HUES6 (cell line): ENCODE results near the gene SLC51B.
"Not testable (repeated sequence)": the region's sequence is repeated elsewhere in the genome, so short reads cannot be mapped to it uniquely, and the experiment has no call there.

Experiments used
- H3K27ac ChIP-seq: 2 replicates; pipeline ENCODE4 v1.7.0; 2013; ENCODE audit warnings: low read depth, mild to moderate bottlenecking, low read length, inconsistent platforms
- H3K27me3 ChIP-seq: 2 replicates; pipeline ENCODE4 v1.6.1; 2013; ENCODE audit warnings: low read length; ENCODE audit not compliant: control insufficient read depth, insufficient read depth
- H3K36me3 ChIP-seq: 2 replicates; pipeline ENCODE4 v1.6.1; 2013; ENCODE audit warnings: low read length; ENCODE audit not compliant: control insufficient read depth, insufficient read depth
- H3K4me1 ChIP-seq: 2 replicates; pipeline ENCODE4 v1.6.1; 2013; ENCODE audit warnings: low read length; ENCODE audit not compliant: control insufficient read depth, insufficient read depth
- H3K4me3 ChIP-seq: 2 replicates; pipeline ENCODE4 v1.5.1; 2013; ENCODE audit warnings: low read depth, low read length
- H3K9ac ChIP-seq: one replicate; pipeline ENCODE4 v1.6.1; 2013; ENCODE audit warnings: mild to moderate bottlenecking, low read length
- H3K9me3 ChIP-seq: 2 replicates; pipeline ENCODE4 v1.6.1; 2013; ENCODE audit warnings: low read depth, low read length; ENCODE audit not compliant: control insufficient read depth, insufficient read depth

Gene SLC51B

DNA sequence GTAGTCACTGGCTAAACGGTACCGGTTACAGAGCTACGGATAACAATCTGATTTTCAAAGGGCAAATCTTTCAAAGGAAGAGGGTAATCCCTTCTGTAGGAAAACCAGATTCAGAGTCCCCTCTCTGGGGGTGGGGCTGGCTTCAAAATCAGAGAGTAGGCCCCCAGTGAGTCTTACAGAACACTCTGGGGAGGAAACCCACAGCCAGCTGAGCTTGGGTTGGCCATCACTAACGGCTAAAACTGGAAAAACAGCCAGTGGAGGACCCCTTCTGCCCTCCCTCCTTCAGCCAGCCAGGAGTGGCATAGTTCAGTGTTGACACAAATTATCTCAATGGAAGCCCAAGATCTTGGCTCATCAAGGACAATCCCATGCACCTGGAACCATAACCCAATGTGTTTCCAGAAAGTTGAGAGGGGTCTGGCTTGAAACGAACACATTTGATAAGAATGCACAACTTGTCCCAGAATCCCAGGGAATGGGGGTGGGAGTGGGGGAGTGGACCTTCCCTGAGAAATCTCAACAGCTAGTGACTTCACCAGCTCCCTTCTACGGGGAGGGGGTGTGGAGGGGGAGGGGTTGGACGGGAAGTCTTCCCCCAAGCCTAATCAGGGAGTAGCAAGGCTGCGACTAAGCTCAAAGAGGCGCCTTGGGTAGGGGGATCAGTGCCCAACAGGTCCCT lies 21.6 kb downstream of the SLC51B start:
- peaks cover 33% of the 10 kb centered on the region for H3K4me1 ChIP-seq
- H3K9me3 ChIP-seq, result no peaks in the 10 kb centered on the region
- peak overlapping the region; percentile 8; the same call in 1 of the 2 replicates for H3K27ac ChIP-seq
- no peaks in the 10 kb centered on the region; the same call in 1 of the 2 replicates for H3K36me3 ChIP-seq
- peak overlapping the region; percentile 65 for H3K4me3 ChIP-seq
- no peaks in the 10 kb centered on the region; the same call in 1 of the 2 replicates for H3K27me3 ChIP-seq
- H3K9ac ChIP-seq, result peak overlapping the region; percentile 89

DNA sequence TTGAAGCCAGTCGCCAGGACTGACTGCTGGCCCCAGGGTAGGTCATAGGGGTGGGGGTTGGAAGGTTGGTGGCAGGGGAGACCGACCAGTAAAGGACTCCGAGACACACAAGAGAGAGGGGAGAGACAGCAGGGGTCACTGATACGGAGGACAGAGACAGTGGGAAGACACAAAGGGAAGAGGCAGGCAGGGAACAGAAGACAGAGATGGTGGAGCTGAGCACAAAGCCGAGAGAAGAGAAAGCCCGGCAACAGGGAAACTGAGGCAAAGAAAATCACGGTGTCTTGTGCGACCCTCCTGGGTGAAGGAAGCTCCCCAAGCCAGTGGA lies 22.1 kb downstream of the SLC51B start:
- H3K9me3 ChIP-seq, result no peaks in the 10 kb centered on the region
- H3K27me3 ChIP-seq, result no peaks in the 10 kb centered on the region; the same call in 1 of the 2 replicates
- H3K36me3 ChIP-seq, result no peaks in the 10 kb centered on the region; the same call in 1 of the 2 replicates
- H3K4me1 ChIP-seq, result peaks cover 38% of the 10 kb centered on the region
- H3K4me3 ChIP-seq, result peak overlapping the region; percentile 65
- H3K9ac ChIP-seq, result peak overlapping the region; percentile 89
- H3K27ac ChIP-seq, result no peak overlapping the region; the same call in 1 of the 2 replicates

DNA sequence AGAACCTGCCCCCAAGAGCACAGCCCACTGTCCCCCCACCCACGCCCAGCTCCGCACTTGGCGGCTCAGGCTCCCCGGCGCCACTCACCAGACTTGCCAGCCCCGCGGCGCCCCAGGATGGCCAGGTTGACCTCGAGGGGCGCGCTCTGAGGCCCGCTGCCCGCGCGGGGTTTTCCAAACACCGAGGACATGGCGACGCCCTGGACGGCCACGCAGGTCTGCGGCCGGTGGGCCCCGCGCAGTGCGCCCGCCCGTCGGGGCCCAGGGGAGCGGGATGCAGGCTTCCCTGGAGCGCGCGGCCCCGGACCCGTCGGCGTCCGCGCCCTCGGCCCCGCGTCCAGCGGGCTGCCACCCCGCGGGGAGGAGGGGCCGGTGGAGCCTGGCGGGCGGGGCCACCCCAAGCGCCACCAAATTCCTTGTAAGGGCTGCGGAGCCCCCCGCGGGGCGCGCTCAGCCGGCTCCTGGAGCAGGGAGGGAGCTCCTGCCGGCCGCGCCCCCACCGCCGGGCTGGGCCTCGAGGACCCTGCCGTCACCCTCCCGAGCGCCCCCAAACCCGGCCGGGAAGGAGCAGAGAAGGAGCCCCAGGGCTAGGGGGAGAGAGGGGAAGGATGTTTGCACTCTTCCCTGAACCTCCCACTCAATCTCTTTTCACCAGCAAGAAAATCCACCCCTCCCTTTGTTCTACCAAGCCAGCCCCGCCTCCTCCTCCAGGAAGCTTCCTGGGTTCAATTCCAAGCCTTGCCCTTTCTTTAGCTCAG lies 22.6 kb downstream of the SLC51B start, which contains the start of gene RASL12:
Gene RASL12 (minus strand): TSS at position 347 of the 758 bp plus-strand sequence. CDS start 156 bp downstream, at position 191.
- Histone ChIP-seq H3K4me3 (peak within 1 kb of the TSS; percentile 65), H3K27ac (peak within 1 kb of the TSS; percentile 11; the same call in 1 of the 2 replicates), H3K9ac (peak within 1 kb of the TSS; percentile 89), H3K27me3 (no peaks in the 10 kb centered on the region; the same call in 1 of the 2 replicates), H3K9me3 (no peaks in the 10 kb centered on the region), H3K36me3 (no peaks in the 10 kb centered on the region; the same call in 1 of the 2 replicates), H3K4me1 (peaks cover 40% of the 10 kb centered on the region)

DNA sequence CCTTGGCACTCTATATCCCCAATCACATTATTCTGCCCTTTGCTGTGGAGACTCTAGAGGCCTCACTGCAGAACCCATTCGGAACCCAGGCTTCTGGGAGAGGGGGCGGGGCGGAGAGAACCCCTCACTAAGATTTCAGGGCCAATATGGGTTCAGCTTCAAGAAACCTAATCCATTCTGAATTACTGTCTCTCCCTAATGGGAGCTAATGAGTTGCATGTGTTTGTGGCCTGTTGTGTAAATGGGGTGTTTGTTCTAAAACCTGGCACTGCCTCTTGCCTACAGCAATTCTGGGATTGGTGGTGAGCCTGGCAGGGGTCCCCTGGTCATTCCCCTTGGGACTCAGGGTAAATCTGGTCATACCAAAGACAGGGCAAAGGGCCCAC lies 23.2 kb downstream of the SLC51B start:
- Histone ChIP-seq H3K9me3 (peaks cover 3% of the 10 kb centered on the region; the same call in 1 of the 2 replicates), H3K9ac (peak overlapping the region; percentile 89), H3K4me3 (peak overlapping the region; percentile 65), H3K27ac (no peak overlapping the region), H3K4me1 (peaks cover 40% of the 10 kb centered on the region), H3K27me3 (no peaks in the 10 kb centered on the region; the same call in 1 of the 2 replicates), H3K36me3 (no peaks in the 10 kb centered on the region; the same call in 1 of the 2 replicates)

DNA sequence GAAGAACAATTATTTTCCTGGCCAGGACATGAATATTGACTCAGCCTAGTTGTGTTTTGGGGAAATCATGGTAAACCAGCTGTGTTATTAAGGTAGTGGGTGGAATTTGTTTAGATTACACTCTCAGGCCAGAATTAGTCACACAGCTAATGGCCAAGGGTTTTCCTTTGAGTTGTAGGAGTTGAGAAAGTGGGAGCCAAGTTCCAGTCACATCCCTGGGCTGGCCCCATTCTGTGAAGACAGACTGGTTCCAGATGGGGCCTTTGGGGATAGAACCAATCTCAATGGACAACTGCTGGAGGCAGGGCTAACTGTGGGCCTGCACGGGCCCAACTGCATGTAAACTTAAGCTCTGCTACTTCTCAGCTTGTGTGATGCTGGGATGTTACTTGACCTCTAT lies 24.0 kb downstream of the SLC51B start:
- Histone ChIP-seq H3K9me3 (peaks cover 5% of the 10 kb centered on the region; the same call in 1 of the 2 replicates), H3K4me3 (no peak overlapping the region), H3K27ac (no peak overlapping the region), H3K27me3 (no peaks in the 10 kb centered on the region; the same call in 1 of the 2 replicates), H3K9ac (no peak overlapping the region), H3K36me3 (no peaks in the 10 kb centered on the region; the same call in 1 of the 2 replicates), H3K4me1 (peaks cover 40% of the 10 kb centered on the region)

DNA sequence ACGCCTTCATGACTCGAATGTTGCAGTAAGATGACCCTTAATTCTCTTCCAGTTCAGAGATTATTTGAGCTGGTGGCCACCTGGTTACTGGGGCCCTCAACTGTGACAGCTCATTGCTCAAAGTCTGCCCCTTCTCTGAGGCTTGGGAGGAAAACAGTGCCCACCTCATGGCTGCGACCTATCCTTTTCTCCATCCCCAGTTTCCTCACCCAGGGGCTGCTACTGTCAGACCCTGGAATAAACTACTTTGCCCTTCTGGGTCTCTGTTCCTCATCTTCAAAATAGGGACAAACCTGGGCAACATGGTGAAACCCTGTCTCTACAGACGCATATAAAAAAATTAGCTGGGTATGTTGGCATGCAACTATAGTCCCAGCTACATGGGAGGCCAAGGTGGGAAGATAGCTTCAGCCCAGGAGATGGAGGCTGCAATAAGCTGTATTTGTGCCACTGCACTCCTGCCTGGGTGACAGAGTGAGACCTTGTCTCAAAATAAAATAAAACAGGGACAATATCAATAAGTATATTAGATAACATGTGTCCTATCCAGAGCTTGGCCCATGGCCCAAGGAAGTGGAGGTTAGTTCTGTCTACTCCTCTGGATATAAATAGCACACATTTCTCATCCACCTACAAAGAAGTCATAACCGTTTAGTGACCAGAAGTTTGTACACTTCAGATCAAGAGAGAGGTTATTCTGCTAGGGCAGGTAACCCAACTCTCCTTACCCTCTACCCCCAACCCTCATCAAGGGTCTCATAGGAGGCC lies 24.8 kb downstream of the SLC51B start:
- Histone ChIP-seq H3K9me3 (peaks cover 5% of the 10 kb centered on the region; the same call in 1 of the 2 replicates), H3K9ac (no peak overlapping the region), H3K4me1 (peaks cover 40% of the 10 kb centered on the region), H3K27me3 (no peaks in the 10 kb centered on the region; the same call in 1 of the 2 replicates), H3K27ac (no peak overlapping the region), H3K4me3 (no peak overlapping the region), H3K36me3 (no peaks in the 10 kb centered on the region)

DNA sequence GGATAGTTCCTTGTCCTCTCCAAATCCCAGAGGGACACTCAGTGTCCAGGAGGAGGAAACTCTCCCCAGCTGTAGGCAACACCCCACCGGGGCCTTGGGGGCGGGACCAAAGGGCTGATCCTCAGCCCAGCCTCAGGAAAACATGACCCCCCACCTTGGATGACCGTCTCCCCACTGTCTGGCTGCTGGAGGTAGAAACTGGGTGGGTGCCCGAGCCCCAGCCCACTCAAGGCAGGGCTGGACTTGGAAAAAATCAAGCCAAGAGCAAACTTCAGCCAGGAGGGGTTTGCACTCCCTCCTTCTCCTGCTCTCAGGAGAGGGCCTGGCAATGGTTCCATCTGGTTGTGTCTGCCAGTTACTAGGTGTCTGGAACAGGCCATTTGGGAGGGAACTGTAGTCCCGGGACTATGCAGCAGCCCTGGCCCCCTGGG lies 26.2 kb downstream of the SLC51B start:
- Histone ChIP-seq H3K27me3 (no peaks in the 10 kb centered on the region; the same call in 1 of the 2 replicates), H3K4me3 (no peak overlapping the region)

DNA sequence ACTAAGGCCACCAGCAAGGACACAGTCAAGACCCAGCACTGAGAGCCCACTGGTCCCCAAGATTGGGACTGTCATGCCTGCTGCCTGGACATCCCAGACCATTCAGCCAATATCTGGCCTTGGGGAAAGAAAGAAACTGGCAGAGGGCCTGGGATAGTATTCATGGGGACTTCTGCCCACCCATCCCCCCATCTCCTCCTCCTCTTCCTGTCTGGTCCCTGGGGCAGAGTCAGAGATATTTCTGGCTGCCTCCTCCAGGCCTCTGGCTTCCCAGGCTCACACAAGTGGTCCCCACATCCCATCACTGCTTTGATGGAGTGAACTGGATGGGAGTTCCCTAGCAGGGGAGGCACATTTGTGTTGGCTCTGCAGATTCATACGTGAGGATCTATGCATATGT lies 26.8 kb downstream of the SLC51B start:
- Histone ChIP-seq H3K9ac (no peak overlapping the region), H3K9me3 (peaks cover 5% of the 10 kb centered on the region; the same call in 1 of the 2 replicates), H3K27me3 (no peaks in the 10 kb centered on the region; the same call in 1 of the 2 replicates), H3K36me3 (no peaks in the 10 kb centered on the region), H3K4me3 (no peak overlapping the region), H3K4me1 (peaks cover 28% of the 10 kb centered on the region), H3K27ac (no peak overlapping the region)

More for the DNA sequence above, 26.2 kb downstream of the SLC51B start:
- Histone ChIP-seq H3K4me1 (peaks cover 34% of the 10 kb centered on the region), H3K27ac (no peak overlapping the region), H3K9me3 (peaks cover 5% of the 10 kb centered on the region; the same call in 1 of the 2 replicates), H3K36me3 (no peaks in the 10 kb centered on the region), H3K9ac (no peak overlapping the region)

DNA sequence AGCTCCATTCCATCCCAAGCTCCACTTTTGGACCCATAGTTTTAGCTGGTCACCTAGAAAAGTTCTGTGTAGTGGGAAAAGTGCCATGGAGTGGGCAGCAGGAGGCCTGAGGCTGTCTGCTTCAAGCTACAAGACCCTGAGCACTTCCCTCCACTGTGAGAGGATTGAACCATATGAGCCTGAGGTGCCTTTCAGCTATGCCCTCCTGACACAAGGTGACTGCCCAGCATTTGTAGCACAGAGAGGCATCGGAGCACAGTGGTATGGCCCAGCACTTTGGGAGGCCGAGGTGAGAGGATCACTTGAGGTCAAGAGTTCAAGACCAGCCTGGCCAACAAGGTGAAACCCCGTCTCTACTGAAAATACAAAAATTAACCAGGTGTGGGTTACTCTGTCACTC lies 27.4 kb downstream of the SLC51B start:
- Histone ChIP-seq H3K4me1 (peaks cover 24% of the 10 kb centered on the region), H3K36me3 (no peaks in the 10 kb centered on the region), H3K9ac (no peak overlapping the region), H3K9me3 (peaks cover 5% of the 10 kb centered on the region; the same call in 1 of the 2 replicates), H3K4me3 (no peak overlapping the region), H3K27ac (no peak overlapping the region), H3K27me3 (no peaks in the 10 kb centered on the region)

DNA sequence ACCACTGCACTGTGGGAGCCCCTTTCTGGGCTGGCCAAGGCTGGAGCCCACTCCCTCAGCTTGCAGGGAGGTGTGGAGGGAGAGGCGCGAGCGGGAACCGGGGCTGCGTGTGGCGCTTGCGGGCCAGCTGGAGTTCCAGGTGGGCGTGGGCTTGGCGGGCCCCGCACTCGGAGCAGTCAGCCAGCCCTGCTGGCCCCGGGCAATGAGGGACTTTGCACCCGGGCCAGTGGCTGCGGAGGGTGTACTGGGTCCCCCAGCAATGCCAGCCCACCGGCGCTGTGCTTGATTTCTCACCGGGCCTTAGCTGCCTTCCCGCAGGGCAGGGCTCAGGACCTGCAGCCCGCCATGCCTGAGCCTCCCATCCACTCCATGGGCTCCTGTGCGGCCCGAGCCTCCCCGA lies 29.8 kb downstream of the SLC51B start:
- peaks cover 20% of the 10 kb centered on the region for H3K4me1 ChIP-seq
- H3K36me3 ChIP-seq, H3K9ac ChIP-seq, H3K4me3 ChIP-seq, H3K27ac ChIP-seq, H3K27me3 ChIP-seq, H3K9me3 ChIP-seq: not testable (repeated sequence)
